Natural killer cell treated with Interleukin-12 subunit alpha and Interleukin-12 subunit beta and Interleukin-15 and Interleukin-18, amount 100 ng/mL, for 72 hours (primary cell): ENCODE data around the gene KCNH8. TPM values are rescaled to one million over a fixed set of nuclear protein-coding genes. Genes with fewer than 3 reads are reported as not detected.

Experiments
- ATAC-seq, 2 donors: fragments of 150-1000 bp; cut with Tn5 transposase in 1 of 2; sonication (Bioruptor Pico), chemical (Tn5 transposase) in 1 of 2; 2 replicates each; pipeline ENCODE4 v1.10.0; 2021
- DNase-seq: peaks from one replicate; pipeline ENCODE4 v3.0.0; 2022; ENCODE audit warnings: low spot score
- H3K27ac Mint-ChIP-seq, 2 donors: 1 replicate in 1 of 2; 2 replicates in 1 of 2; pipeline ENCODE4 v1.8.0; 2022; ENCODE audit warnings: mixed read lengths in 2 of 2, mild to moderate bottlenecking in 1 of 2, moderate library complexity in 1 of 2
- H3K27me3 Mint-ChIP-seq, 2 donors: 1 replicate in 1 of 2; 2 replicates in 1 of 2; pipeline ENCODE4 v1.8.0; 2022; ENCODE audit warnings: mixed read lengths in 2 of 2
- H3K36me3 Mint-ChIP-seq: one replicate; pipeline ENCODE4 v1.8.0; 2022; ENCODE audit warnings: mixed read lengths
- H3K4me1 Mint-ChIP-seq, 2 donors: 1 replicate in 1 of 2; 2 replicates in 1 of 2; pipeline ENCODE4 v1.8.0; 2022; ENCODE audit warnings: low read depth in 2 of 2, mixed read lengths in 2 of 2, mild to moderate bottlenecking in 1 of 2
- H3K4me3 Mint-ChIP-seq: one replicate; pipeline ENCODE4 v1.8.0; 2022; ENCODE audit warnings: mixed read lengths
- H3K9me3 Mint-ChIP-seq: 2 replicates; pipeline ENCODE4 v1.8.0; 2022; ENCODE audit warnings: mixed read lengths
- total RNA-seq, 2 donors: library from RNA; stranded (reverse); gene quantifications; one replicate each; pipeline ENCODE4 v1.2.3, GENCODE V29; 2022

Gene KCNH8
- total RNA-seq, 2 donors from 2014 or later, result not detected

- H3K36me3 Mint-ChIP-seq, result no peaks in the 10 kb centered on the region
- H3K4me1 Mint-ChIP-seq, result no peaks in the 10 kb centered on the region
- peaks cover 10% of the 10 kb centered on the region for H3K9me3 Mint-ChIP-seq
- H3K27ac Mint-ChIP-seq, result no peak overlapping the region
- DNase-seq (no peak), ATAC-seq (no peak)
- no peaks in the 10 kb centered on the region for H3K27me3 Mint-ChIP-seq
- H3K4me3 Mint-ChIP-seq, result no peak overlapping the region
Observed at GRCh38 chr3:19457449-19457848, 309.1 kb downstream of the KCNH8 start.

- H3K4me1 Mint-ChIP-seq, result no peaks in the 10 kb centered on the region
- H3K4me3 Mint-ChIP-seq, result no peak overlapping the region
- ATAC-seq (no peak), DNase-seq (no peak)
- H3K27ac Mint-ChIP-seq, result no peak overlapping the region
- H3K27me3 Mint-ChIP-seq, result no peaks in the 10 kb centered on the region
- H3K36me3 Mint-ChIP-seq, result no peaks in the 10 kb centered on the region
- H3K9me3 Mint-ChIP-seq, result no peaks in the 10 kb centered on the region
Observed at GRCh38 chr3:19467761-19468160, 319.5 kb downstream of the KCNH8 start.

- DNase-seq (no peak), ATAC-seq (no peak)
- Mint-ChIP-seq H3K4me3 (no peak overlapping the region), H3K27me3 (no peaks in the 10 kb centered on the region), H3K4me1 (no peaks in the 10 kb centered on the region), H3K9me3 (peaks cover 2% of the 10 kb centered on the region), H3K27ac (no peak overlapping the region), H3K36me3 (no peaks in the 10 kb centered on the region)
Observed at GRCh38 chr3:19471138-19471537, 322.8 kb downstream of the KCNH8 start.

GRCh38 chr3:19473971-19474580 lies 325.8 kb downstream of the KCNH8 start:
- ATAC-seq, result no peak
- H3K27me3 Mint-ChIP-seq, result no peaks in the 10 kb centered on the region
- no peak for DNase-seq
- no peak overlapping the region for H3K4me3 Mint-ChIP-seq
- peaks cover 2% of the 10 kb centered on the region for H3K9me3 Mint-ChIP-seq
- H3K4me1 Mint-ChIP-seq, result no peaks in the 10 kb centered on the region
- no peak overlapping the region for H3K27ac Mint-ChIP-seq
- no peaks in the 10 kb centered on the region for H3K36me3 Mint-ChIP-seq

- no peaks in the 10 kb centered on the region for H3K36me3 Mint-ChIP-seq
- H3K27me3 Mint-ChIP-seq, result no peaks in the 10 kb centered on the region
- DNase-seq (no peak), ATAC-seq (no peak)
- no peak overlapping the region for H3K27ac Mint-ChIP-seq
- H3K4me3 Mint-ChIP-seq, result no peak overlapping the region
- H3K9me3 Mint-ChIP-seq, result peaks cover 7% of the 10 kb centered on the region
- no peaks in the 10 kb centered on the region for H3K4me1 Mint-ChIP-seq
Observed at GRCh38 chr3:19476281-19476680, 328.0 kb downstream of the KCNH8 start.

GRCh38 chr3:19485267-19485666 lies 337.0 kb downstream of the KCNH8 start:
- Mint-ChIP-seq H3K27me3 (no peaks in the 10 kb centered on the region), H3K4me1 (no peaks in the 10 kb centered on the region), H3K4me3 (no peak overlapping the region), H3K9me3 (no peaks in the 10 kb centered on the region), H3K36me3 (no peaks in the 10 kb centered on the region), H3K27ac (no peak overlapping the region)
- DNase-seq, result no peak
- no peak for ATAC-seq

GRCh38 chr3:19487386-19487785 lies 339.1 kb downstream of the KCNH8 start:
- Mint-ChIP-seq H3K27me3 (no peaks in the 10 kb centered on the region), H3K9me3 (peaks cover 1% of the 10 kb centered on the region), H3K27ac (no peak overlapping the region), H3K4me3 (no peak overlapping the region), H3K36me3 (no peaks in the 10 kb centered on the region), H3K4me1 (no peaks in the 10 kb centered on the region)
- DNase-seq (no peak), ATAC-seq (no peak)

GRCh38 chr3:19488939-19489338 lies 340.6 kb downstream of the KCNH8 start:
- DNase-seq (no peak), ATAC-seq (no peak)
- no peak overlapping the region for H3K4me3 Mint-ChIP-seq
- no peaks in the 10 kb centered on the region for H3K36me3 Mint-ChIP-seq
- no peaks in the 10 kb centered on the region for H3K27me3 Mint-ChIP-seq
- H3K27ac Mint-ChIP-seq, result no peak overlapping the region
- H3K4me1 Mint-ChIP-seq, result no peaks in the 10 kb centered on the region
- peaks cover 4% of the 10 kb centered on the region for H3K9me3 Mint-ChIP-seq

GRCh38 chr3:19489936-19490335 lies 341.6 kb downstream of the KCNH8 start:
- DNase-seq, result no peak
- H3K27me3 Mint-ChIP-seq, result no peaks in the 10 kb centered on the region
- no peak overlapping the region for H3K27ac Mint-ChIP-seq
- no peak overlapping the region for H3K4me3 Mint-ChIP-seq
- no peaks in the 10 kb centered on the region for H3K36me3 Mint-ChIP-seq
- ATAC-seq, result no peak
- H3K9me3 Mint-ChIP-seq, result peaks cover 4% of the 10 kb centered on the region
- H3K4me1 Mint-ChIP-seq, result no peaks in the 10 kb centered on the region

GRCh38 chr3:19506171-19506570 lies 357.9 kb downstream of the KCNH8 start:
- Mint-ChIP-seq H3K9me3 (no peaks in the 10 kb centered on the region), H3K4me3 (no peak overlapping the region), H3K36me3 (no peaks in the 10 kb centered on the region), H3K27ac (no peak overlapping the region), H3K27me3 (no peaks in the 10 kb centered on the region), H3K4me1 (no peaks in the 10 kb centered on the region)
- ATAC-seq, result no peak
- DNase-seq, result no peak

GRCh38 chr3:19522305-19522704 lies 374.0 kb downstream of the KCNH8 start:
- peaks cover 9% of the 10 kb centered on the region for H3K9me3 Mint-ChIP-seq
- DNase-seq (no peak), ATAC-seq (no peak)
- H3K27ac Mint-ChIP-seq, result no peak overlapping the region
- H3K27me3 Mint-ChIP-seq, result no peaks in the 10 kb centered on the region
- H3K4me1 Mint-ChIP-seq, result no peaks in the 10 kb centered on the region
- no peaks in the 10 kb centered on the region for H3K36me3 Mint-ChIP-seq
- H3K4me3 Mint-ChIP-seq, result no peak overlapping the region

- H3K27me3 Mint-ChIP-seq, result no peaks in the 10 kb centered on the region
- DNase-seq (no peak), ATAC-seq (no peak)
- no peak overlapping the region for H3K4me3 Mint-ChIP-seq
- peaks cover 9% of the 10 kb centered on the region for H3K9me3 Mint-ChIP-seq
- H3K27ac Mint-ChIP-seq, result no peak overlapping the region
- H3K36me3 Mint-ChIP-seq, result no peaks in the 10 kb centered on the region
- H3K4me1 Mint-ChIP-seq, result no peaks in the 10 kb centered on the region
Observed at GRCh38 chr3:19526071-19526470, 377.8 kb downstream of the KCNH8 start.

GRCh38 chr3:19527746-19528145 lies 379.4 kb downstream of the KCNH8 start:
- Mint-ChIP-seq H3K4me3 (no peak overlapping the region), H3K27ac (no peak overlapping the region), H3K27me3 (no peaks in the 10 kb centered on the region), H3K9me3 (peaks cover 9% of the 10 kb centered on the region), H3K36me3 (no peaks in the 10 kb centered on the region), H3K4me1 (no peaks in the 10 kb centered on the region)
- DNase-seq, result no peak
- ATAC-seq, result no peak

- Mint-ChIP-seq H3K4me3 (no peak overlapping the region), H3K27ac (no peak overlapping the region), H3K9me3 (peaks cover 7% of the 10 kb centered on the region), H3K36me3 (no peaks in the 10 kb centered on the region), H3K27me3 (no peaks in the 10 kb centered on the region), H3K4me1 (no peaks in the 10 kb centered on the region)
- ATAC-seq, result no peak
- DNase-seq, result no peak
Observed at GRCh38 chr3:19531426-19531825, 383.1 kb downstream of the KCNH8 start.
